Posterior vena cava (tissue), 2 donors: ENCODE results near the gene PRR12. TPM values are rescaled to one million over a fixed set of nuclear protein-coding genes. Genes with fewer than 3 reads are reported as not detected.

Source experiments
- DNase-seq: peaks from one replicate; pipeline ENCODE4 v3.0.0-alpha.2; 2020; ENCODE audit warnings: low spot score
- intact Hi-C, 2 donors: fragments of 100-400 bp; cut with DNase I; formaldehyde crosslinking; loops; one replicate each; pipeline versions ENCODE4 v1.14.1 to v1.14.2; 2022 to 2023
- total RNA-seq, 2 donors: library from RNA; stranded (reverse); fragmentation: NEBNext Ultra II Directional; extraction: Animal tissue kit (Norgen Biotek cat#: 25700); gene quantifications; one replicate each; pipeline ENCODE4 v1.2.1, GENCODE V29; 2021
- donor health status: DM: yes; HTN: yes; CAD: no.
- donor health status: DM: yes; HTN: yes; CAD: no.

Gene PRR12
- total RNA-seq, 2 donors from 2014 or later, result 18.8 to 21.7 TPM

DNA sequence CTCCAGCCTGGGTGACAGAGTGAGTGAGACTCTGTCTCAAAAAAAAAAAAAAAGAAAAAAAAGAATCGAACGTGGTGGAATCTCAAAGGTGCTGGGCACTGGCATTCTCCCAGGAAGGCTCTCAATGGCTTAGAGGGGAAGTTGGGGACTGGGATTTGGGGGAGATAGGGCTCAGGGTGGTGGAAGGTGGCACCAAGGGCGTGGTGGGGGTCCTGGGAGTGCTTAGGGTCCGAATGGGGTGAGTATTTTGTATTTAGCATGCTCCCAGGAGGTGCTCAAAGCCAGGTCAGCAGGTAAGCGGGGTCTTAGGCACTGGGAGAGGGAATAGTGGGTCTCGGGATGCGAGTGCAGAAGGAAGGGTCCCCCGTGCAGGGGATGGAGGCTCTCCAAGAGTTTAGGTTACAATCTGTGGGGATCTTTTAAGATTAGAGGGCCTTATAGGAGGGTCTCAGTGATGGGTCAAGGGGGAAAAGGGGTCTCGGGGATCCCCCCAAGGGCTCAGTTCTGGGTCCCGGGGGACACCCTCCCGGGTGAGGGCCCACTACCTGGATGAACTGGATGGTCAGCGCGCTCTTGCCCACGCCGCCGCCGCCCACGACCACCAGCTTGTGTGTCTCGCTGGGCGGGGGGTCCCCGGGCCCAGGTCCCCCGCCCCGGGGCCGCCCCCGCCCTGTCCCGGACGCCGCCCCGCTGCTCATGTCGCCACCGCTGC is 48.6 kb downstream of the PRR12 start:
- intact Hi-C loops, result loop anchor here (5.0 kb wide), 1 partner anchor 47 kb away; the partner anchor contains the start of gene PRR12 (in 2 of the 2)
- DNase-seq, result no peak

DNA sequence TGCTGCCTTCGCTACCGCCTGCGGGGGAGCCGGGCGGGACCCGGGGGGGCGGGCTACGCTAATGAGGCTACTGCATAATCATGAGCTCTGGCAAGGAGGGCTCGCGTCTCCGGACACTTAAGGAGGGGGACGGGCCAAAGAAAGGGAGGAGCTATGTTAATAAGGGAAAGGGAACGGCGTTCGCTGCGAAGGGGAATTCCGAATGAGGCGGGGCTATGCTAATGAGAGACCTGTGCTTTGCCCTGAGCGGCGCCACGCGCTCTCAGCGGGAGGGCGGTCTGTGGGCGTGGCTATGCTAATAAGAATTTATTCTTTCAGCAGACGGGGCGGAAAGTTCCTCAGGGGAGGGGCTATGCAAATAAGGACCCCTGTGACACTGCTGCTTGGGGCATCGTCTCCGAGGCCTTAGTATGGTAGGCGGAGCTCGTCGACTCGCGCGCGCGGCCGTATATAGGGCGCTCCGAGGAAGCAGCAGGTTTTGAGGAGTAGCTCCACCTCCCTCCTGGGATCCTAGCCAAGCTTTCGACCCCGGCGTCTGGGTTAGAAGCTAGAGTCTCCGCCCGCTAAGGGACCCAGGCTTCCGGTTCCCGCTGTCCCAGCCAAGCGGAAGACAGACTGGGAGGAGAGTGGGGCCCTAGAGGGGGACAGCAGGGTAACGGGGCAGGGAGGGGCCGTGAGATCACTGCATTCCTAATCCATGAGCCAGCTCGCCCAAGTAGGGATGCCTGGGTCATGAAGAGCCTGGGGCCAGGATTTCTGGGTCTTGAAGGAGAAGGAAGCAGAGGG is 49.3 kb downstream of the PRR12 start, which contains the start of gene RRAS:
TSS of gene RRAS (minus strand) at position 31 of the 786 bp plus-strand sequence. CDS start 45 bp downstream, outside the sequence.
- intact Hi-C loops, result no loop called here
- peak; percentile 100 for DNase-seq

DNA sequence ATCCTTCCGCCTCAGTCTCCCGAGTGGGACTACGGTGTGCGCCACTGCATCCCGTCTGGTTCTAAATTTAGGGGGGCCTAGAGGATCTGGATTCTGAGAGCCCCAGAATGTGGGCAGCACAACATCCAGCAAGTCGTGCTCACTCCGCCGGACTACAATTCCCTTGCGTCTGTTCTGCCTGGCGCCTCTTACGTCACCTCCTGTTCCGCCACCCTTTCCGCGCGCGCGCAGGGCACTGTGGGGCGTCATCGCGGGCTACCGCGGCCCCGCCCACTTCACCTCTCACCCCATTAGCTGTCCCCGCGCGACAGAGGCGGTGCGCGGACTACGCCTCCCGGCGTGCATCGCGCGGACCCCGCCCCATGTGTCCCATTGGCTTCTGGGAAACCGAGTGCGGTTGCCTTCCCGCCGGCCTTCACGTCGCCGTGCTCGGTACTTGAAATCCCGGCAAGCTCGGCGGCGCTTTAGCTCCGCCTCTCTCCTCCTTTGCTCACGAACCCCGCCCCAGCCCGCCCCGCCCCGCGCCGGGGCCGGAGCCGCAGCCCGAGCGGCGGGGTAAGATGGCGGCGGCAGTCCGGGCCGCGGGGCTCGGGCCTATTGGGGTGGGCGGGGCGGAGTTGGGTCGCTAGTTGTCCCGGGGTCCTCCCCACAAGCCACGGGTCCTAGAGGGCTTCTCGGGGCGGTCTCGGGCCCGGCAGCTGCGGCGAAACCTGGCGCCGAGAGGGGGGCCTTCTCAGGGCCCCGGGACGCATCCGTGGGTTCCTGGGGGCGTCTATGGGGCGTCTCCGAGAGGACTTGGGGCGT is 50.9 kb downstream of the PRR12 start, which contains the start of gene SCAF1:
TSS of gene SCAF1 (plus strand) at position 522 of the 804 bp plus-strand sequence. CDS start 2,818 bp downstream, outside the sequence.
- intact Hi-C loops, result no loop called here
- DNase-seq, result peak; percentile 100

DNA sequence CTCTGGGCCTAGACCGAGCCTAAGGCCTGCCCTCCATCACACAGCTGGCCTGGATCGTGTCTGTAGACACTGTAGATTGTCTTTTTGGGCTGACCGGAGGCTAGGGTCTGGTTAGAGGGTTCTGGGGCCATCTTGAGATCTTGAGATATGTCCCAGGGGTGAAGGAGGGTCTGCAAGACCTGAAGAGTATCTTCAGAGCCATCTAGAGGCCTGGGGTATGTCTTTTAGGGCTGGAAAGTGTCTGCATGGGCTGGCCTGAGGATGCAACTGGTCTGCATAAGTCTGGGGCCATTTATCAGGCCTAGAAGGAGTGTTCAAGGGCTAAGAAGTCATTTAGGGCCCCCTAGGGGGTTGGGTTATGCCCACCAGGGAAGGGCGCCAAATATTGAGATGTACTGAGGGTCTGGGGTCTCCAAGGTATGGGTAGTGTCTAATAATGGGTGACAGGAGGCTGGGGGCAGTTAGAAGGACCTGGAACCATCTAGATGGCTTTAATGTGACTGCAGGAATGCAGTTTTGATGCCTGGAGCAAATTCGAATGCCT is 51.6 kb downstream of the PRR12 start:
- intact Hi-C loops, result no loop called here
- DNase-seq, result no peak

DNA sequence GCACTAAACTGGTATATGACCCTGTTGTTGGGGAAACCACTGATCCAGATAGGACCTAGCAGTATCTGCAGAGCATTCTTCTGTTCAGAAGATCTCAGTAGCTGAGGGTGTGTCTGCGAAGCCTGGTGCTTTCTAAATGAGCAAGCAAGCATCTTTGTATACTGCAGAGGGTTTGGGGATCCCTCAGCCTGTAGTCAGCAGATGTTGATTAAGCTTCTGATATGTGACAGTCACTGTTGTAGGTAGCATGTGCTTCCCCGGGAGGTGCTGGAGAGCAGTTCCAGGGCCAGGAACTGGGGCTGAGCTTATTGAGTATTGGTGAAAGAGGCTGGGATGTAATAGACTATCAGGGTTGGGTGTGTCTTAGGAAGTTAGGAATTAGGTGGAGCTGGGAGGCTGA is 52.5 kb downstream of the PRR12 start:
- no peak for DNase-seq
- intact Hi-C loops, result no loop called here

DNA sequence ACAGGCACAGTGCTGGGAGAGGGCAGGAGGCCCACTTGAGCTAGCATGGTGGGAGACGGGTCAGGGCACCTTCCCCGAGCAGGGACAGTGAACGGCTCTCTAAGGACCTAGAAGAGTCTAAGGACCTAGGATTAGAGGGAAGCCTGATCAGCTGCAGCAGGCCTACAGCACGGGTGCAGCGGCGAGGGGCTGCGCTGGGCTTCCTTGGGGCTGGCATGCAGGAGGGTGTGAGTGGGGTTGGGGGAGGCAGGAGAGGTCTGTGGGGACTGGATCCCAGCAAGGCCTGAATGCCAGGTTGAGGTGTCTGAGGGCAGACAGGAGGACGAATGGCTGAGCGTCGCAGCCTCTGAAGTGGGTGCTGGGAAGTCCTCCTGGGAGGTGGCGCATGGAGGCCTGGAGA is 54.6 kb downstream of the PRR12 start:
- intact Hi-C loops, result no loop called here
- no peak for DNase-seq

DNA sequence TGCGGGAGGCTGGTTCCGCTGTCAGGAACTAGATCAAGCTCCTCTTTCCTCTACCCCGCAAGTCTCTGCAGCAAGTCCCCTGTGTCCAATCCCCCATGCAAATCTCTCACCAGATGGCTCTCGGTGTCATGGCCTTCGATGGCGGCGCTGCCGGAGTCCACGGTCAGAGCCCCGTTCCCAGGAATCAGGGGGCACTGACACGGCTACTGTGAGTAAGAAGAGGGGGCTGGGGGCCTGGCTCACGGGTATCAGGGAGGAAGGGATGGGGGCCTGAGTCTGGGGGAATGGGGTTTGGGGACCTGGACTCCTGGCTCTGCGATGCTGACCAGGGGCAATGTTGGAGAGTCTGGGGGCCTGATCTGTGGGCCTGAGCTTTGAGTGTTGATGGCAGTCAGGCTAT is 55.0 kb downstream of the PRR12 start:
- no peak for DNase-seq
- intact Hi-C loops, result no loop called here

DNA sequence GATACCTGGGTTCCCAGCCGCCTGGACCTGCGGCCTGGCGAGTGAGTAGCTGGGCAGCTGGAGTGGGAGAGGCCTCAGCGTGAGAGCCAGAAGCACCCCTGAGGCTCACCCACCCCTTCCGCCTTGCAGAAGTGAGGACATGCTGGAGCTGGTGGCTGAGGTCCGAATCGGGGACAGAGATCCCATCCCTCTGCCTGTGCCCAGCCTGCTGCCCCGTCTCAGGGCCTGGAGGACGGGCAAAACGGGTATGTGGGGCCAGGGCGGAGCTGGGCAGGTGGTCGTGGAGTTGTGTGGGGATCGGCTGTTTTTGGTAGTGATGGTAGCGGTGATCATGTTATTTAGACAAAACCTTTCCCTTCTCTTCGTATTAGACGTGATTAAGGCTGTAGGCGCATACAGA is 55.6 kb downstream of the PRR12 start:
- intact Hi-C loops, result no loop called here
- DNase-seq, result no peak

DNA sequence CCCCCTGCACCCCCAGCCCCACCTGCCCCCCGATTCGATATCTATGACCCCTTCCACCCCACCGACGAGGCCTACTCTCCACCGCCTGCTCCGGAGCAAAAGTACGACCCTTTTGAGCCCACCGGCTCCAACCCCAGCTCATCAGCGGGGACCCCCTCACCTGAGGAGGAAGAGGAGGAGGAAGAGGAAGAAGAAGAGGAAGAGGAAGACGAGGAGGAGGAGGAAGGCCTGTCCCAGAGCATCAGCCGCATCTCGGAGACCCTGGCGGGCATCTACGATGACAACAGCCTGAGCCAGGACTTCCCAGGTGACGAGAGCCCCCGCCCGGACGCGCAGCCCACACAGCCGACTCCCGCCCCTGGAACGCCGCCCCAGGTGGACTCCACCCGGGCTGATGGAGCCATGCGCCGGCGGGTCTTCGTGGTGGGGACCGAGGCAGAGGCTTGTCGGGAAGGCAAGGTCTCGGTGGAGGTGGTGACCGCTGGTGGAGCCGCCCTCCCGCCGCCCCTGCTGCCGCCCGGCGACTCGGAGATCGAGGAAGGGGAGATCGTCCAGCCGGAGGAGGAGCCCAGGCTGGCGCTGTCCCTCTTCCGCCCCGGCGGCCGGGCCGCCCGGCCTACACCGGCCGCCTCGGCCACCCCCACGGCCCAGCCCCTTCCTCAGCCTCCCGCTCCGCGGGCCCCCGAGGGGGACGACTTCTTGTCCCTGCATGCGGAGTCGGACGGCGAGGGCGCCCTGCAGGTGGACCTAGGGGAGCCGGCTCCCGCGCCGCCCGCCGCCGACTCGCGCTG is 60.2 kb downstream of the PRR12 start:
- intact Hi-C loops, result no loop called here
- no peak for DNase-seq

DNA sequence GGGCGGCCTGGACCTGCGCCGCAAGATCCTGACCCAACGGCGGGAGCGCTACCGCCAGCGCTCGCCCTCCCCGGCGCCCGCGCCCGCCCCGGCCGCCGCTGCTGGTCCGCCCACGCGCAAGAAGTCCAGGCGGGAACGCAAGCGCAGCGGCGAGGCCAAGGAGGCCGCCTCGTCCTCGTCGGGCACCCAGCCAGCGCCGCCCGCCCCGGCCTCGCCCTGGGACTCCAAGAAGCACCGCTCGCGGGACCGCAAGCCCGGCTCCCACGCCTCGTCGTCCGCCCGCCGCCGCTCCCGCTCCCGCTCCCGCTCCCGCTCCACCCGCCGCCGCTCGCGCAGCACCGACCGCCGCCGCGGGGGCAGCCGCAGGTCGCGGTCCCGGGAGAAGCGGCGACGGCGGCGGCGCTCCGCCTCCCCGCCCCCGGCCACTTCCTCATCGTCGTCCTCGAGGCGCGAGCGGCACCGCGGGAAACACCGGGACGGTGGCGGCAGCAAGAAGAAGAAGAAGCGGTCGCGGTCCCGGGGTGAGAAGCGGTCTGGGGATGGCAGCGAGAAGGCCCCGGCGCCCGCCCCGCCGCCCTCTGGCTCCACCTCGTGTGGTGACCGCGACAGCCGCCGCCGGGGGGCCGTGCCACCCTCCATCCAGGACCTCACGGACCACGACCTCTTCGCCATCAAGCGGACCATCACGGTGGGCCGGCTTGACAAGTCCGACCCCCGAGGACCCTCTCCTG is 61.0 kb downstream of the PRR12 start:
- intact Hi-C loops, result no loop called here
- DNase-seq, result no peak

DNA sequence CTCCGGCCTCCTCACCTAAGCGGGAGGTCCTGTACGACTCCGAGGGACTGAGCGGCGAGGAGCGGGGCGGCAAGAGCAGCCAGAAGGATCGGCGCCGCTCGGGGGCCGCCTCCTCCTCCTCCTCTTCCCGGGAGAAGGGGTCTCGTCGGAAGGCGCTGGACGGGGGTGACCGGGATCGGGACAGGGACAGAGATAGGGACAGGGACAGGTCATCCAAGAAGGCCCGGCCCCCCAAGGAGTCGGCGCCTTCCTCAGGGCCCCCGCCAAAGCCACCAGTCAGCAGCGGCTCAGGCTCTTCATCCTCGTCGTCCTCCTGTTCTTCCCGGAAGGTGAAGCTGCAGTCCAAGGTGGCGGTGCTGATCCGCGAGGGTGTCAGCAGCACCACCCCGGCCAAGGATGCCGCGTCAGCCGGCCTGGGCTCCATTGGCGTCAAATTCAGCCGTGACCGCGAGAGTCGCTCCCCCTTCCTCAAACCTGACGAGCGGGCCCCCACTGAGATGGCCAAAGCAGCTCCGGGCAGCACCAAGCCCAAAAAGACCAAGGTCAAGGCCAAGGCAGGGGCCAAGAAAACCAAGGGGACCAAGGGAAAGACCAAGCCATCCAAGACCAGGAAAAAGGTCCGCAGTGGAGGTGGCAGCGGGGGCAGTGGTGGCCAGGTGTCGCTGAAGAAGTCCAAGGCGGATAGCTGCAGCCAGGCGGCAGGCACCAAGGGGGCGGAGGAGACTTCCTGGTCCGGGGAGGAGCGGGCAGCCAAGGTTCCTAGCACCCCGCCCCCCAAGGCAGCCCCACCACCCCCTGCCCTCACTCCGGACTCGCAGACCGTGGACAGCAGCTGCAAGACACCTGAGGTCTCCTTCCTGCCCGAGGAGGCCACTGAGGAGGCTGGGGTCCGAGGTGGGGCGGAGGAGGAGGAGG is 61.8 kb downstream of the PRR12 start:
- intact Hi-C loops, result no loop called here
- DNase-seq, result no peak

DNA sequence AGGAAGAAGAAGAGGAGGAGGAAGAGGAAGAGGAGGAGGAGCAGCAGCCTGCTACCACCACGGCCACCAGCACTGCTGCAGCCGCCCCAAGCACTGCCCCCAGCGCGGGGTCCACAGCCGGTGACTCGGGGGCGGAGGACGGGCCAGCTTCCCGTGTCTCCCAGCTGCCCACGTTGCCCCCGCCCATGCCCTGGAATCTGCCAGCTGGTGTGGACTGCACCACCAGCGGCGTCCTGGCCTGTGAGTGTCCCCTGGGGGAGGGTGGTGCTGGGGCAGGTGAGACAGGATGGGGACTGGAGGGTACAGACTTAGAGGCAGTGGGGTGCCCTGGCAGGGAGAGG is 62.5 kb downstream of the PRR12 start:
- no peak for DNase-seq

DNA sequence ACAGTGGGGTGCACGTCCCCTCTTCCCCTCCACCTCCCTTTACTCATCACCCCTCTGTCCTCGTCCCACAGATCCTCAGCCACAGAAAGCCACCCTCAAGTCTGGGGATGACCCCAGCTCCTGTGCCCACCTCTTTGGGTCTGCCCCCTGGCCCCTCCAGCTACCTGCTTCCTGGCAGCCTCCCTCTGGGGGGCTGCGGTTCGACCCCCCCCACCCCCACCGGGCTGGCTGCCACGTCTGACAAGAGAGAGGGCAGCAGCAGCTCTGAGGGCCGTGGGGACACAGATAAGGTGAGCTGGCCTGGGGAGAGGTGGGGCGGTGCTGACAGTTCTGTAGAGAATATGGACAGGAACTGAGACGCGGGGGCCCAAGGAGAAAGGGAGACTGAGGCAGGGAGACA is 63.6 kb downstream of the PRR12 start:
- DNase-seq, result no peak
- intact Hi-C loops, result no loop called here

More for the DNA sequence above, 62.5 kb downstream of the PRR12 start:
- intact Hi-C loops, result no loop called here

DNA sequence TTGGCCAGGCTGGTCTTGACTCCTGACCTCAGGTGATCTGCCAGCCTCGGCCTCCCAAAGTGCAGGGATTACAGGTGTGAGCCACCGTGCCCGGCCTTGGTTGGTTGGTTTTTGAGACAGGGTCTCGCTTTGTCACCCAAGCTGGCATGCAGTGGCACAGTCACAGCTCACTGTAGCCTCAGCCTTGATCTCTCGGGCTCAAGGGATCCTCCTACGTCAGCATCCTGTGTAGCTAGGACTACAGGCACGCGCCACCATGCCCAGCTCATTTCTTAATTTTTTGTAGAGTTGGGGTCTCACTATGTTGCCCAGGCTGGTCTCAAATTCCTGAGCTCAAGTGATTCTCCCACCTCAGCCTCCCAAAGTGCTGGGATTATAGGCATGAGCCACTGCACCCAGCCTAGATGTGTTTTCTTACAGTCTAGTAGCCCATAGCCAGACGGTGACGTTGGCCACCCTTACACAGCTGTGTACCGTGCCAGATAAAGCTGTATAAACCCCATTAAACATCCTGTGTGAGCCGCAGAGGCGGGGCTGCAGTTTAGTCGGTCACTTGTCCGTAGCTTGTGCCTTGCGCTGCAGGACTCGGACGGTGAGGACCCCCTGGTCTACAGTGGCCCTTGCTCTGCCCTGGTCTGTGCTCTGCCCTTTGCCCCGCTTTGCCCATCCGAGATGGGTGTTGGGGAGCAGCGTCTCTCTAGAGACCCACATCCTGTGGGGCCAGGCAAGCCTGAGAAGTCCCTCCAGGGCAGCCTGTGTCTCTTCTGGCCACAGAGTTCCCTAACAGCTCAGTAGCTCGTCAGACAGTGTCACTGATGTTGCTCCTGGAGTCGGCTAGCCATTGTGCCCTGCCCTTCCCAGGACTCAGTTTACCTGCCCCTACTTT is 64.8 kb downstream of the PRR12 start:
- no peak for DNase-seq
- intact Hi-C loops, result loop anchor here in 1 of 2 donors (1.0 kb wide), 1 partner anchor 48 kb away; no protein-coding TSS in a partner anchor

DNA sequence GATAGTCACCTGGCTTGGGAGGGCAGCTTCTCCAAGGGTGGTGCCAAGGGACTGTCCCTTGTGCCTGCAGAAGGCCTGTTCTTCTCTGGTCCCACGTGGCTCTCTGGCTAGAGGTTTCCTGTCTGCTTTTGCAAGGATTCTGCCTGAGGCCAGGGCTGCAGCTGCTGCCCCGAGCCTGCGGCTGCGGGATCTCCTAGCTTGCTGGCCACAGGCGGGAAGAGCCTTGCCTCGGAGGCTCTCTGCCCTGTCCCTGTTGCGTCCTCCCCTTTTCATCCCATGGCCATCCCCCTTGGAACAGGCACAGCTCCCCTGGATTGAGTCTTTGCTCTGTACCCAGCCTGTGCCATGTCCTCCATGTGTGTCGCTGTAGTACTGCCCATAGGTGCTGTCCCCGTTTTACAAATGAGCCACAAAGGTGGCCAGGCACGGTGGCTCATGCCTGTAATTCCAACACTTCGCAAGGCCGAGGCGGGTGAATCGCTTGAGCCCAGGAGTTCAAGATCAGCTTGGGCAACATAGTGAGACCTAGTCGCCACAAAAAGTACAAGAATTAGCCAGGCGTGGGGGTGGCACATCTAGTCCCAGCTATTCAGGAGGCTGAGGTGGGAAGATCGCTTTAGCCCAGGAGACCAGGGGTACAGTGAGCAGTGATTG is 65.6 kb downstream of the PRR12 start:
- intact Hi-C loops, result no loop called here
- no peak for DNase-seq
